Tibial nerve (tissue), 4 donors: ENCODE measurements around the gene NUB1. TPM values are rescaled to one million over a fixed set of nuclear protein-coding genes. Genes with fewer than 3 reads are reported as not detected.

Experiments
- DNase-seq, 2 donors: peaks; one replicate each; pipeline ENCODE4 v3.0.0-alpha.2; 2019; ENCODE audit warnings: low spot score in 2 of 2
- H3K27ac ChIP-seq, 4 donors: fragments of 200-600 bp; sonication (generic) in 3 of 4; one replicate each; pipeline ENCODE4 v1.5.1; 2017 to 2019; ENCODE audit warnings: mild to moderate bottlenecking in 1 of 4
- H3K27me3 ChIP-seq, 2 donors: fragments of 200-600 bp; sonication (generic) in 1 of 2; one replicate each; pipeline versions ENCODE4 v1.5.1 to v1.6.0; 2017 to 2019
- H3K36me3 ChIP-seq, 3 donors: fragments of 200-600 bp; sonication (generic); one replicate each; pipeline ENCODE4 v1.5.1; 2018 to 2019
- H3K4me1 ChIP-seq, 4 donors: fragments of 200-600 bp; sonication (generic) in 3 of 4; one replicate each; pipeline ENCODE4 v1.5.1; 2017 to 2019
- H3K4me3 ChIP-seq, 4 donors: fragments of 200-600 bp; sonication (generic) in 3 of 4; one replicate each; pipeline ENCODE4 v1.5.1; 2017 to 2019; ENCODE audit warnings: mild to moderate bottlenecking in 1 of 4, moderate library complexity in 1 of 4
- H3K9me3 ChIP-seq, 4 donors: fragments of 200-600 bp; sonication (generic) in 3 of 4; one replicate each; pipeline ENCODE4 v1.5.1; 2017 to 2019
- EP300 ChIP-seq, 2 donors: sonication (generic); formaldehyde crosslinking; IDR thresholded peaks; one replicate each; pipeline ENCODE4 v1.6.1; 2017; ENCODE audit warnings: antibody characterized with exemption in 2 of 2, mild to moderate bottlenecking in 1 of 2
- POLR2A ChIP-seq, 2 donors: fragments of 450-650 bp; IDR thresholded peaks; one replicate each; pipeline ENCODE4 v1.6.1; 2017; ENCODE audit warnings: antibody characterized with exemption in 2 of 2, mild to moderate bottlenecking in 2 of 2, moderate library complexity in 2 of 2
- WGBS, 2 donors: methylation state at CpG; one replicate each; pipeline ENCODE4 v1.1.5; 2018; 5-methylcytosine and 5-hydroxymethylcytosine counted together
- total RNA-seq, 4 donors: library from RNA; depleted of rRNA; stranded (reverse); fragments of >200 nt; gene quantifications; one replicate each; pipeline ENCODE4 v1.1.0, GENCODE V29; 2016
- TF ChIP-seq, protein P1 (sequence below), 5 experiments: fragments of 200-600 bp in 3 of 5; fragments of 450-650 bp in 2 of 5; sonication (generic) in 3 of 5; IDR thresholded peaks; one replicate each; pipeline ENCODE4 v1.5.1; 2016 to 2019; ENCODE audit warnings: antibody characterized with exemption in 5 of 5, mild to moderate bottlenecking in 3 of 5, moderate library complexity in 2 of 5

Gene NUB1
- total RNA-seq, 4 donors from 2014 or later, result 40.8 to 66.3 (median 60.1) TPM

DNA sequence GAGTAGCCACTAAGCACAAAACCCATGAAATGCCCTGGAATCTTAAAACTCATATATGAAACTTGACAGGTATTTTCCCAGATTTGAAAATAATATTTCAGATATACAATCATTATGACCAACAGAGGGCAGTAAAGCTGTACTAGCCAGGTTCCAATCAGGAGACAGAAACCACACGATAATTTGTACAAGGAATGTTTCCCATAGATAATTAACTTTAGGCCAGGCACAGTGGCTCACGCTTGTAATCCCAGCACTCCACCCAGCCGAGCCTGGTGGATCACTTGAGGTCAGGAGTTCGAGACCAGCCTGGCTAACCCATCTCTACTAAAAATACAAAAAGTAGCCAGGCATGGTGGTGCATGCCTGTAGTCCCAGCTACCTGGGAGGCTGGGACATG lies 31.0 kb upstream of the NUB1 start:
- Histone ChIP-seq H3K27ac (no peak overlapping the region), H3K27me3 (peaks cover 0 to 26% of the 10 kb centered on the region in 2 donors), H3K4me3 (no peak overlapping the region), H3K4me1 (peaks cover 0 to 21% (median 9%) of the 10 kb centered on the region in 4 donors), H3K36me3 (no peaks in the 10 kb centered on the region), H3K9me3 (peaks cover 0 to 8% (median 0%) of the 10 kb centered on the region in 4 donors)
- 42 to 62% methylated on average over 4 of the region's 4 CpGs for WGBS, 2 donors
- TF ChIP-seq POLR2A (IDR thresholded peaks at IDR 0.05) (no peak), EP300 (IDR thresholded peaks at IDR 0.05) (no peak)
- TF ChIP-seq, protein P1, sequence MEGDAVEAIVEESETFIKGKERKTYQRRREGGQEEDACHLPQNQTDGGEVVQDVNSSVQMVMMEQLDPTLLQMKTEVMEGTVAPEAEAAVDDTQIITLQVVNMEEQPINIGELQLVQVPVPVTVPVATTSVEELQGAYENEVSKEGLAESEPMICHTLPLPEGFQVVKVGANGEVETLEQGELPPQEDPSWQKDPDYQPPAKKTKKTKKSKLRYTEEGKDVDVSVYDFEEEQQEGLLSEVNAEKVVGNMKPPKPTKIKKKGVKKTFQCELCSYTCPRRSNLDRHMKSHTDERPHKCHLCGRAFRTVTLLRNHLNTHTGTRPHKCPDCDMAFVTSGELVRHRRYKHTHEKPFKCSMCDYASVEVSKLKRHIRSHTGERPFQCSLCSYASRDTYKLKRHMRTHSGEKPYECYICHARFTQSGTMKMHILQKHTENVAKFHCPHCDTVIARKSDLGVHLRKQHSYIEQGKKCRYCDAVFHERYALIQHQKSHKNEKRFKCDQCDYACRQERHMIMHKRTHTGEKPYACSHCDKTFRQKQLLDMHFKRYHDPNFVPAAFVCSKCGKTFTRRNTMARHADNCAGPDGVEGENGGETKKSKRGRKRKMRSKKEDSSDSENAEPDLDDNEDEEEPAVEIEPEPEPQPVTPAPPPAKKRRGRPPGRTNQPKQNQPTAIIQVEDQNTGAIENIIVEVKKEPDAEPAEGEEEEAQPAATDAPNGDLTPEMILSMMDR (IDR thresholded peaks at IDR 0.05), result peak in 2 of 5 experiments; percentile 18 to 21
- no peak for DNase-seq

DNA sequence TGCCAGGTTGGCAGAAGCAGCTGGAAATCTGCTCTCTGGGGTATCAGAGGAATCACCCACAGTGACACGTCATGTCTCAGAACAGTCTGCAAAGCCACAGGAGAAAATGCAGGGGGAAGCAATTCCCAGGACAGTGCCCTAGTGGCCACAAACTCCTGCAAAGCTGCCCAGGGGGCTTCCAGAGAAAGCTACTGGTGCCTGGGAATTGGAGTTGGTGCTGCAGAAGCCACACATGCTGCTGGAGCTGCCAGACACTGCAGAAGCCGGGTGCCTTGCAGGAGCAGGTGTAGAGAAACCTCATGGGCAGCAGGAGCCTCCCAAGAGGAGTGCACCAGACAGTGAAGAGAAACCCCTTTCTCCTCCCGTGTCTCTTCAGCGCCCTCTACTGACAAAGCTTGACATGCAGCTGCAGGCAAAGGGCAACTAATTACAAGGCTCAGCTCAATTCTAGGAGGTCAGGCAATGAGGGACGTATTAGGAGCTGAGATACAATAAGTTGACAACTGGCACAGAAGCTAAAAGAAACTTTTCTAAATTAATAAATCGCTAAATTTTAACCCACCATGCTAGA lies 30.2 kb upstream of the NUB1 start:
- H3K27me3 ChIP-seq, result peaks cover 0 to 20% of the 10 kb centered on the region in 2 donors
- H3K36me3 ChIP-seq, result no peaks in the 10 kb centered on the region
- H3K4me1 ChIP-seq, result peaks cover 0 to 21% (median 9%) of the 10 kb centered on the region in 4 donors
- H3K9me3 ChIP-seq, result peaks cover 0 to 8% (median 0%) of the 10 kb centered on the region in 4 donors
- H3K27ac ChIP-seq, result no peak overlapping the region
- DNase-seq, result no peak
- no peak for TF ChIP-seq EP300 (IDR thresholded peaks at IDR 0.05)
- TF ChIP-seq POLR2A (IDR thresholded peaks at IDR 0.05), result no peak
- TF ChIP-seq, protein P1 (IDR thresholded peaks at IDR 0.05), result no peak
- 60 to 62% methylated on average over 6 of the region's 6 CpGs for WGBS, 2 donors
- H3K4me3 ChIP-seq, result no peak overlapping the region

DNA sequence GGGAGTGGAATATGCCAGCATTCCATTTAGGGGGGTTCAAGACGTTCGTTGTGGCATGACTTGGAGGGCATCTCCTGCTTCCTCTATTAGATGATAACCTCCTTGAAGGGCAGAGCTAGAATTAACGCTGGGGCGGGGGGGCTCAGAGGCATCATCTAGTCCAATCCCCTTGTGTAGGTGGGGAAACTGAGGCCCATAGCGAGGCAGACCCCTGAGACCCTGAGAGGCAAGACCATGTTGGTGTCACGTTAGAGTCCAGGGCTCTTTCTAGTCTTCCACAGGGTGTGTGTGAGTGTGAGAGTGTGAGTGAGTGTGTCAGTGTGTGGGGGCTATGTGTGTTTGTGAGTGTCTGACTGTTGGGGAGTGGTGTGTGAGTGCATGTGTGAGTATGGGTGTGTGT lies 29.3 kb upstream of the NUB1 start:
- H3K9me3 ChIP-seq, result peaks cover 0 to 8% (median 0%) of the 10 kb centered on the region in 4 donors
- 87 to 90% methylated on average over 6 of the region's 6 CpGs for WGBS, 2 donors
- no peaks in the 10 kb centered on the region for H3K36me3 ChIP-seq
- H3K27ac ChIP-seq, result no peak overlapping the region
- TF ChIP-seq, protein P1 (IDR thresholded peaks at IDR 0.05), result no peak
- TF ChIP-seq POLR2A (IDR thresholded peaks at IDR 0.05) (no peak), EP300 (IDR thresholded peaks at IDR 0.05) (no peak)
- H3K4me3 ChIP-seq, result no peak overlapping the region
- no peak for DNase-seq
- peaks cover 0 to 10% of the 10 kb centered on the region in 2 donors for H3K27me3 ChIP-seq
- H3K4me1 ChIP-seq, result peaks cover 0 to 21% (median 9%) of the 10 kb centered on the region in 4 donors

DNA sequence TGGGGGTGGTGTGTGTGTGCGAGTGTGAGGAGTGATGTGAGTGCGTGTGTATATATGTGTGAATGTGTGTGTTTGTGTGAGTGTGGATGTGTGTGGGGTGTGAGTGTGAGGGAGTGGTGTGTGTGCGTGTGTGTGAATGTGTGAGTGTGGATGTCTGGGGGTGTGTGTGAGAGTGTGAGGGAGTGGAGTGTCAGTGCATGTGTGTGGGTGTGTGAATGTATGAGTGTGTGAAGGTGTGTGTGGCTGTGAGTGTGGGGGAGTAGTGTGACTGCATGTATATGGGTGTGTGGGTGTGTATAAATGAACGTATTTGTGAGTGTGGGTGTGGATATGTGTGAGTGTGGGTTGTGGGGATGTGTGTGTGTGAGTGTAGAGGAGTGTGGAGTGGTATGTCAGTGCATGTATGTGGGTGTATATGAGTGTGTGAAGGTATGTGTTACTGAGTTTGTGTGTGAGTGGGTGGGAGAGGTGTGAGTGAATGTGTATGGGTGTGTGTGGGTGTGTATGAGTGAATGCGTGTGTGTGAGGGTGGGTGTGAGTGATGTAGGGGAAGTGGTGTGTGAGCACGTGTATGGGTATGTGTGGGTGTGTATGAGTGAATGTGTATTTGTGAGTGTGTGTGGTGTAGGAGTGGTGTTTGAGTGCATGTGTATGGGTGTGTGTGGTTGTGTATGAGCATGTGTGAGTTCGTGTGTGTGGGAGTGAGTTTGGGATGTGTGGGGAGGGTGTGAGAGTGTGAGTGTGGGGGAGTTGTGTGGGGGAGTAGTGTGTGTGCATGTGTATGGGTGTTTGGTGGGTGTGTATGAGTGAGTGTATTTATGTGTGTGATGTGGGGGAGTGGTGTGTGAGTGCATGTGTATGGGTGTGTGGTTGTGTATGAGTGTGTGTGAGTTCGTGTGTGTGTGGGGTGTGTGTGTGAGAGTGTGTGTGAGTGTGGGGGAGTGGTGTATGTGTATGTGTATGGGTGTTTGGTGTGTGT lies 28.5 kb upstream of the NUB1 start:
- Histone ChIP-seq H3K27me3 (peaks cover 0 to 4% of the 10 kb centered on the region in 2 donors), H3K4me3 (no peak overlapping the region), H3K4me1 (peaks cover 0 to 21% (median 9%) of the 10 kb centered on the region in 4 donors), H3K9me3 (peaks cover 0 to 8% (median 0%) of the 10 kb centered on the region in 4 donors), H3K36me3 (no peaks in the 10 kb centered on the region), H3K27ac (peak overlapping the region in 1 of 4 donors; percentile 59)
- 68 to 69% methylated on average over 8 of the region's 8 CpGs for WGBS, 2 donors
- TF ChIP-seq EP300 (IDR thresholded peaks at IDR 0.05) (no peak), POLR2A (IDR thresholded peaks at IDR 0.05) (no peak)
- TF ChIP-seq, protein P1 (IDR thresholded peaks at IDR 0.05), result no peak
- no peak for DNase-seq
